Measurements from ENCODE around the gene PTPN14. TPM values are rescaled to one million over a fixed set of nuclear protein-coding genes. Genes with fewer than 3 reads are reported as not detected.

Gene PTPN14
- polyA plus RNA-seq, 6 donors from 2014 or later, result 0.04 to 0.05 (median 0.04) TPM; not detected in 3

- H3K4me3 Mint-ChIP-seq, result no peak overlapping the region
- no peak for DNase-seq
- H3K4me1 Mint-ChIP-seq, result no peaks in the 10 kb centered on the region
- H3K27ac Mint-ChIP-seq, result no peak overlapping the region
- H3K9me3 Mint-ChIP-seq, result no peaks in the 10 kb centered on the region
- peaks cover 30 to 54% (median 32%) of the 10 kb centered on the region in 3 donors for H3K27me3 Mint-ChIP-seq
- no peaks in the 10 kb centered on the region for H3K36me3 Mint-ChIP-seq
- ATAC-seq (ENCODE audit: low read depth in 2 of 2), result no peak
Measured at GRCh38 chr1:214557952-214558735, 6.7 kb upstream of the PTPN14 start.

- Mint-ChIP-seq H3K27ac (no peak overlapping the region), H3K9me3 (no peaks in the 10 kb centered on the region), H3K27me3 (peaks cover 44 to 74% (median 45%) of the 10 kb centered on the region in 3 donors), H3K4me3 (no peak overlapping the region), H3K4me1 (peaks cover 0 to 8% (median 0%) of the 10 kb centered on the region in 3 donors), H3K36me3 (no peaks in the 10 kb centered on the region)
- ATAC-seq (ENCODE audit: low read depth in 2 of 2), result no peak
- DNase-seq, result no peak
Measured at GRCh38 chr1:214553142-214553710, 1.8 kb upstream of the PTPN14 start.

DNA sequence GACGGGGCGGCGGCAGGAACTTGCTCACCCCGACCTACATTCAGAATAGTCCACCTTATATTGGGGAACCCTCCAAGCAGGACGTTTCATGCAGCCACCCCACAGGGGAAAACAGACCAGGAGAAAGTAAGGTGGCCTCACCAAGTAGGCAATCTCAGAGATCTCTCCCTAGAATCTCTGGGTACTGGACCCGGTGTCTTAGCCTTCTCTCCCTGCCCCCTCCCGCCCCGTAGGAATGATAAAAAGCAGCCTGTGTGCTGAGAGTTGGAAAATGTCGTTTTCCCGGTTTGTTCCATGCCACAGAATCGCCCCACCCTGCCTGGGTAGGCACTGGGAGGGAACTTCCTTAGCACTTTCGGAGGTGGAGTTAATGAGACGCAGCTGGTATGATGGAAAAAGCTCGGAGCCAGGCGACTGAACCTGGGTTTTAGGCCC lies 789 bp upstream of the PTPN14 start:
- H3K4me3 Mint-ChIP-seq, result peak overlapping the region in 2 of 8 donors; percentile 37 to 80
- H3K4me1 Mint-ChIP-seq, result peaks cover 0 to 8% (median 0%) of the 10 kb centered on the region in 3 donors
- H3K9me3 Mint-ChIP-seq, result no peaks in the 10 kb centered on the region
- no peaks in the 10 kb centered on the region for H3K36me3 Mint-ChIP-seq
- ATAC-seq (ENCODE audit: low read depth in 2 of 2), result no peak
- peaks cover 43 to 77% (median 45%) of the 10 kb centered on the region in 3 donors for H3K27me3 Mint-ChIP-seq
- DNase-seq, result no peak
- H3K27ac Mint-ChIP-seq, result no peak overlapping the region

- Mint-ChIP-seq H3K9me3 (no peaks in the 10 kb centered on the region), H3K27ac (no peak overlapping the region), H3K4me1 (peaks cover 0 to 8% (median 0%) of the 10 kb centered on the region in 3 donors), H3K4me3 (peak overlapping the region in 6 of 8 donors; percentile 28 to 80 (median 58)), H3K27me3 (peaks cover 42 to 75% (median 45%) of the 10 kb centered on the region in 3 donors), H3K36me3 (no peaks in the 10 kb centered on the region)
- DNase-seq, result no peak
- ATAC-seq (ENCODE audit: low read depth in 2 of 2), result no peak
Measured at GRCh38 chr1:214550857-214551435, 456 bp downstream of the PTPN14 start.

- no peak for DNase-seq
- H3K4me3 Mint-ChIP-seq, result peak overlapping the region in 2 of 8 donors; percentile 14 to 53
- H3K27me3 Mint-ChIP-seq, result peaks cover 39 to 67% (median 45%) of the 10 kb centered on the region in 3 donors
- H3K36me3 Mint-ChIP-seq, result no peaks in the 10 kb centered on the region
- H3K4me1 Mint-ChIP-seq, result peaks cover 0 to 8% (median 0%) of the 10 kb centered on the region in 3 donors
- H3K27ac Mint-ChIP-seq, result no peak overlapping the region
- no peaks in the 10 kb centered on the region for H3K9me3 Mint-ChIP-seq
- no peak for ATAC-seq (ENCODE audit: low read depth in 2 of 2)
Measured at GRCh38 chr1:214550013-214550856, 1.2 kb downstream of the PTPN14 start.

GRCh38 chr1:214549604-214550003 lies 1.8 kb downstream of the PTPN14 start:
- no peak overlapping the region for H3K27ac Mint-ChIP-seq
- DNase-seq (no peak), ATAC-seq (ENCODE audit: low read depth in 2 of 2) (no peak)
- no peak overlapping the region for H3K4me3 Mint-ChIP-seq
- no peaks in the 10 kb centered on the region for H3K9me3 Mint-ChIP-seq
- H3K36me3 Mint-ChIP-seq, result no peaks in the 10 kb centered on the region
- H3K4me1 Mint-ChIP-seq, result peaks cover 0 to 8% (median 0%) of the 10 kb centered on the region in 3 donors
- peaks cover 34 to 67% (median 45%) of the 10 kb centered on the region in 3 donors for H3K27me3 Mint-ChIP-seq

DNA sequence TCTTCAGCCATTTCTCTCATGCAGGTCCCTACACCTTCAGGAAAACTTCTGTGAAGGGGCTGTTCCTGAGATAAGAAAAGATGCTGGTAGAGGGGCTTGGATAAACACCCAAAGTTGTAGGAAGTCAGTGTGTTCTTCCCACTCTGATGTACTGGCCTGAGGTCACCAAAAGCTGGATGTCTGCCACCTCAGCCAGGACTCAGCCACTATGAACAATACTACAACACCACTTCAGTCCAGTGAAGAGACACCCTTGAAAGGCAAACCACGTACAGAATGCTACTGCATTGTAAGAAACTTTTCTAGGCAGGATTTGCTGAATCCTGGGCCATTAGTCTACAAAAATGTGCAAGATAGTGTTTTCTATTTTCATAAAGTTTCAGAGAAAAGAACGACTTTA lies 2.4 kb downstream of the PTPN14 start:
- ATAC-seq (ENCODE audit: low read depth in 2 of 2) (no peak), DNase-seq (no peak)
- Mint-ChIP-seq H3K4me3 (no peak overlapping the region), H3K9me3 (no peaks in the 10 kb centered on the region), H3K4me1 (peaks cover 0 to 8% (median 0%) of the 10 kb centered on the region in 3 donors), H3K27me3 (peaks cover 34 to 71% (median 51%) of the 10 kb centered on the region in 3 donors), H3K27ac (no peak overlapping the region), H3K36me3 (no peaks in the 10 kb centered on the region)

- ATAC-seq (ENCODE audit: low read depth in 2 of 2), result no peak
- H3K27me3 Mint-ChIP-seq, result peaks cover 31 to 70% (median 51%) of the 10 kb centered on the region in 3 donors
- H3K9me3 Mint-ChIP-seq, result no peaks in the 10 kb centered on the region
- no peak for DNase-seq
- no peaks in the 10 kb centered on the region for H3K36me3 Mint-ChIP-seq
- no peak overlapping the region for H3K27ac Mint-ChIP-seq
- peaks cover 0 to 8% (median 0%) of the 10 kb centered on the region in 3 donors for H3K4me1 Mint-ChIP-seq
- H3K4me3 Mint-ChIP-seq, result no peak overlapping the region
Measured at GRCh38 chr1:214548271-214548670, 3.1 kb downstream of the PTPN14 start.

DNA sequence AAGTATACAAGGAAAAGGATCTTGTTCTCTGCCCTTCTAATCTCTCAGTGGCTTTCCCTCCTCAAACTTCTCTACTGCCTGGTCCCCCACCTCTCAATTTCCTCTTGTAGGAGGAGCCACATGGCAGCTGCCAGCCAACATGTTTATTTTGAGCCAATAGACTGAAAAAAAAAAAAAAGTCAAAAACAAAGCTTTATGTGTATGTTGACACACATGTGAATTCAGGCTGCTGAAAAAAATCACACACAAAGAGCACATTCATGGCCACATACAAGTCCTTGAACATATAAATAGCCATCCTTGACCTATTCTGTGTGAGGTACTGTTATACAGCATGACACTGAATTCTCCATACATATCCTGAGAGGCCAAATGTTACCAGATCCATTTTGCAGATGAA lies 3.7 kb downstream of the PTPN14 start:
- Mint-ChIP-seq H3K27me3 (peaks cover 28 to 66% (median 47%) of the 10 kb centered on the region in 3 donors), H3K9me3 (no peaks in the 10 kb centered on the region), H3K4me3 (no peak overlapping the region), H3K27ac (no peak overlapping the region), H3K4me1 (peaks cover 0 to 8% (median 0%) of the 10 kb centered on the region in 3 donors), H3K36me3 (no peaks in the 10 kb centered on the region)
- ATAC-seq (ENCODE audit: low read depth in 2 of 2) (no peak), DNase-seq (no peak)

GRCh38 chr1:214546886-214547641 lies 4.3 kb downstream of the PTPN14 start:
- Mint-ChIP-seq H3K9me3 (no peaks in the 10 kb centered on the region), H3K4me1 (peaks cover 0 to 5% (median 0%) of the 10 kb centered on the region in 3 donors), H3K27ac (no peak overlapping the region), H3K4me3 (no peak overlapping the region), H3K27me3 (peaks cover 30 to 64% (median 48%) of the 10 kb centered on the region in 3 donors), H3K36me3 (no peaks in the 10 kb centered on the region)
- DNase-seq, result no peak
- no peak for ATAC-seq (ENCODE audit: low read depth in 2 of 2)

- no peak overlapping the region for H3K27ac Mint-ChIP-seq
- no peaks in the 10 kb centered on the region for H3K9me3 Mint-ChIP-seq
- ATAC-seq (ENCODE audit: low read depth in 2 of 2) (no peak), DNase-seq (no peak)
- peaks cover 0 to 2% (median 0%) of the 10 kb centered on the region in 3 donors for H3K4me1 Mint-ChIP-seq
- H3K36me3 Mint-ChIP-seq, result no peaks in the 10 kb centered on the region
- H3K4me3 Mint-ChIP-seq, result no peak overlapping the region
- peaks cover 32 to 56% (median 43%) of the 10 kb centered on the region in 3 donors for H3K27me3 Mint-ChIP-seq
Measured at GRCh38 chr1:214546084-214546483, 5.3 kb downstream of the PTPN14 start.

- DNase-seq (no peak), ATAC-seq (ENCODE audit: low read depth in 2 of 2) (no peak)
- Mint-ChIP-seq H3K9me3 (no peaks in the 10 kb centered on the region), H3K27ac (no peak overlapping the region), H3K27me3 (peaks cover 29 to 51% (median 40%) of the 10 kb centered on the region in 3 donors), H3K4me3 (no peak overlapping the region), H3K4me1 (no peaks in the 10 kb centered on the region), H3K36me3 (no peaks in the 10 kb centered on the region)
Measured at GRCh38 chr1:214545293-214545692, 6.1 kb downstream of the PTPN14 start.

All from naive B cell (primary cell).